GM23338 (cell line): ENCODE results near the gene ADAMTS13. TPM values are rescaled to one million over a fixed set of nuclear protein-coding genes. Genes with fewer than 3 reads are reported as not detected.

Source experiments
- ATAC-seq: fragments of 200-7000 bp; cut with Tn5 transposase; 3 replicates; pipeline ENCODE4 v1.9.1; 2020
- DNase-seq: peaks from one replicate; pipeline ENCODE4 v3.0.0-alpha.2; 2015; ENCODE audit warnings: low spot score
- H2AFZ ChIP-seq: fragments of 200-600 bp; sonication (generic); 2 replicates; pipeline ENCODE4 v1.8.0; 2016; ENCODE audit warnings: antibody characterized with exemption, mild to moderate bottlenecking, moderate library complexity
- H3F3A ChIP-seq: fragments of 200-600 bp; sonication (generic); replicated peaks from 2 replicates; pipeline ENCODE4 v1.8.0; 2017; ENCODE audit warnings: antibody characterized with exemption, mixed run types, low read depth
- H3K27ac ChIP-seq: fragments of 200-600 bp; sonication (generic); 2 replicates; pipeline ENCODE4 v1.6.1; 2016; ENCODE audit warnings: low read depth
- H3K27me3 ChIP-seq: fragments of 200-600 bp; sonication (generic); 2 replicates; pipeline ENCODE4 v1.8.0; 2016; ENCODE audit warnings: mild to moderate bottlenecking, mixed run types, moderate library complexity; ENCODE audit not compliant: insufficient read depth
- H3K36me3 ChIP-seq: fragments of 200-600 bp; sonication (generic); 2 replicates; pipeline ENCODE4 v1.8.0; 2016; ENCODE audit warnings: mild to moderate bottlenecking; ENCODE audit not compliant: insufficient read depth
- H3K4me1 ChIP-seq: fragments of 200-600 bp; sonication (generic); 2 replicates; pipeline ENCODE4 v1.8.0; 2016; ENCODE audit warnings: mild to moderate bottlenecking, moderate library complexity; ENCODE audit not compliant: insufficient read depth
- H3K4me2 ChIP-seq: fragments of 200-600 bp; sonication (generic); 2 replicates; pipeline ENCODE4 v1.7.1; 2017; ENCODE audit warnings: mixed run types
- H3K4me3 ChIP-seq: fragments of 200-600 bp; sonication (generic); 2 replicates; pipeline ENCODE4 v1.6.1; 2016; ENCODE audit warnings: mixed run types
- H3K79me2 ChIP-seq: fragments of 200-600 bp; sonication (generic); replicated peaks from 2 replicates; pipeline ENCODE4 v1.8.0; 2017; ENCODE audit warnings: mild to moderate bottlenecking; ENCODE audit not compliant: insufficient read depth
- H3K9me2 ChIP-seq: fragments of 200-600 bp; sonication (generic); 2 replicates; pipeline ENCODE4 v1.8.0; 2017; ENCODE audit not compliant: insufficient read depth
- H4K20me1 ChIP-seq: fragments of 200-600 bp; sonication (generic); replicated peaks from 2 replicates; pipeline ENCODE4 v1.8.0; 2017; ENCODE audit warnings: mild to moderate bottlenecking; ENCODE audit not compliant: insufficient read depth
- H3K27ac Mint-ChIP-seq: 2 replicates; pipeline ENCODE4 v1.8.0; 2020; ENCODE audit warnings: inconsistent platforms, mild to moderate bottlenecking, moderate library complexity, mixed read lengths
- H3K27me3 Mint-ChIP-seq: 3 replicates; pipeline ENCODE4 v1.8.0; 2022; ENCODE audit warnings: low read depth, mild to moderate bottlenecking, moderate library complexity, mixed read lengths, inconsistent platforms; ENCODE audit not compliant: insufficient read depth, poor library complexity
- H3K36me3 Mint-ChIP-seq: 3 replicates; pipeline ENCODE4 v1.8.0; 2021; ENCODE audit warnings: low read depth, mild to moderate bottlenecking, inconsistent platforms, moderate library complexity, mixed read lengths
- H3K4me1 Mint-ChIP-seq: 3 replicates; pipeline ENCODE4 v1.8.0; 2020; ENCODE audit warnings: mild to moderate bottlenecking, inconsistent platforms, mixed read lengths
- H3K4me3 Mint-ChIP-seq: 3 replicates; pipeline ENCODE4 v1.8.0; 2021; ENCODE audit warnings: moderate library complexity, mild to moderate bottlenecking, inconsistent platforms, mixed read lengths
- H3K9me3 Mint-ChIP-seq: 3 replicates; pipeline ENCODE4 v1.8.0; 2020; ENCODE audit warnings: moderate library complexity, mild to moderate bottlenecking, inconsistent platforms, mixed read lengths
- CREB1 ChIP-seq: fragments of 250-450 bp; sonication (Bioruptor Pico); IDR thresholded peaks from 2 replicates; pipeline ENCODE4 v1.5.0; 2020; ENCODE audit warnings: low read depth, mild to moderate bottlenecking, moderate library complexity
- EZH2 ChIP-seq: fragments of 200-600 bp; sonication (generic); IDR thresholded peaks from one replicate; pipeline ENCODE4 v1.8.0; 2017; ENCODE audit warnings: antibody characterized with exemption, mild to moderate bottlenecking, low read depth; ENCODE audit not compliant: unreplicated experiment
- EZH2phosphoT487 ChIP-seq: fragments of 200-600 bp; sonication (generic); IDR thresholded peaks from one replicate; pipeline ENCODE4 v1.8.1; 2018; ENCODE audit warnings: antibody characterized with exemption; ENCODE audit not compliant: unreplicated experiment
- NANOG ChIP-seq: IDR thresholded peaks from 2 replicates; pipeline ENCODE4 v1.6.1; 2016; ENCODE audit warnings: antibody characterized with exemption, borderline replicate concordance
- POLR2AphosphoS5 ChIP-seq: IDR thresholded peaks from 2 replicates; pipeline ENCODE4 v1.6.1; 2016; ENCODE audit warnings: antibody characterized with exemption, low read depth
- STAT1 ChIP-seq: IDR thresholded peaks from one replicate; pipeline ENCODE4 v1.6.1; 2016; ENCODE audit warnings: antibody characterized with exemption; ENCODE audit not compliant: unreplicated experiment
- ZNF114 ChIP-seq: fragments of 250-450 bp; sonication (Bioruptor Pico); IDR thresholded peaks from 2 replicates; pipeline ENCODE4 v1.5.0; 2020; ENCODE audit warnings: mild to moderate bottlenecking, moderate library complexity
- polyA plus RNA-seq: library from polyadenylated mRNA; unstranded; fragments of >200 nt; fragmentation: Nextera tagmentation; extraction: Ambion mirVana; gene quantifications from 2 replicates; pipeline ENCODE4 v1.2.1, GENCODE V29; 2016
- total RNA-seq: library from RNA; depleted of rRNA; stranded (reverse); fragments of >200 nt; shearing (Covaris generic); gene quantifications from 2 replicates; pipeline ENCODE4 v1.2.3, GENCODE V29; 2014
- TF ChIP-seq, protein P1 (sequence below): IDR thresholded peaks from 2 replicates; pipeline ENCODE4 v1.6.1; 2016; ENCODE audit warnings: antibody characterized with exemption
- TF ChIP-seq, protein P2 (sequence below), 2 experiments: fragments of 200-600 bp in 1 of 2; sonication (generic) in 1 of 2; conservative IDR thresholded peaks; 2 replicates each; pipeline versions ENCODE4 v1.5.1 to v1.6.1; 2016 to 2017; ENCODE audit warnings: antibody characterized with exemption in 2 of 2, low read depth in 2 of 2, mild to moderate bottlenecking in 2 of 2, moderate library complexity in 1 of 2
- TF ChIP-seq, protein P3 (sequence below): fragments of 250-450 bp; sonication (Bioruptor Pico); IDR thresholded peaks from 2 replicates; pipeline ENCODE4 v1.5.0; 2020; ENCODE audit warnings: mild to moderate bottlenecking, moderate library complexity

Gene ADAMTS13
- total and polyA plus RNA-seq, 2 experiments from 2014 or later, result 6.0 TPM

DNA sequence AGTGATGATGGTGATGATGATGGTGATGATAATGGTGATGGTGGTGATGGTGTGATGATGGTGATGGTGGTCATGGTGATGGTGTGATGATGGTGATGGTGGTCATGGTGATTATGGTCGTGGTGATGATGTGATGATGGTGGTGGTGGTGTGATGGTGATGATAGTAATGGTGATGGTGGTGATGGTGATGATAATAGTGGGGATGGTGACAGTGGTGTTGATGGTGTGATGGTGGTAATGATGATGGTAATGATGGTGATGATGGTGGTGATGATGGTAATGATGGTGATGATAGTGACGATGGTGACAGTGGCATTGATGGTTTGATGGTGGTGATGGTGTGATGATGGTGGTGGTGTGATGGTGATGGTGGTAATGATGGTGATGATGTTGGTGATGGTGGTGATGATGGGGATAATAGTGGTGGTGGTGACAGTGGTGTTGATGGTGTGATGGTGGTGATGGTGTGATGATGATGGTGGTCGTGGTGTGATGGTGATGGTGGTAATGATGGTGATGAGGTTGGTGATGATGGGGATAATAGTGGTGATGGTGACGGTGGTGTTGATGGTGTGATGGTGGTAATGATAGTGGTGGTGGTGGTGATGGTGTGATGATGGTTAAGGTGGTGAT is 39.5 kb upstream of the ADAMTS13 start:
- Histone ChIP-seq H3F3A (no peaks in the 10 kb centered on the region), H3K79me2 (no peaks in the 10 kb centered on the region), H3K27me3 (peaks cover 2% of the 10 kb centered on the region; the same call in 1 of the 2 replicates), H3K4me2 (no peak overlapping the region), H3K27ac (no peak overlapping the region), H3K4me3 (no peak overlapping the region), H3K9me2 (peaks cover 11% of the 10 kb centered on the region; the same call in 1 of the 2 replicates), H3K4me1 (no peaks in the 10 kb centered on the region), H4K20me1 (no peaks in the 10 kb centered on the region; the same call in 1 of the 2 replicates), H3K36me3 (no peaks in the 10 kb centered on the region), H2AFZ (no peak overlapping the region)
- peaks cover 6% of the 10 kb centered on the region; the same call in 2 of the 3 replicates for H3K9me3 Mint-ChIP-seq
- H3K27ac Mint-ChIP-seq, result no peak overlapping the region
- DNase-seq (no peak), ATAC-seq (no peak)
- H3K4me3 Mint-ChIP-seq, result no peak overlapping the region
- TF ChIP-seq EZH2 (no peak), ZNF114 (no peak), POLR2AphosphoS5 (no peak), CREB1 (CRISPR knock-in tag) (no peak), STAT1 (no peak), NANOG (no peak)
- TF ChIP-seq, protein P1, sequence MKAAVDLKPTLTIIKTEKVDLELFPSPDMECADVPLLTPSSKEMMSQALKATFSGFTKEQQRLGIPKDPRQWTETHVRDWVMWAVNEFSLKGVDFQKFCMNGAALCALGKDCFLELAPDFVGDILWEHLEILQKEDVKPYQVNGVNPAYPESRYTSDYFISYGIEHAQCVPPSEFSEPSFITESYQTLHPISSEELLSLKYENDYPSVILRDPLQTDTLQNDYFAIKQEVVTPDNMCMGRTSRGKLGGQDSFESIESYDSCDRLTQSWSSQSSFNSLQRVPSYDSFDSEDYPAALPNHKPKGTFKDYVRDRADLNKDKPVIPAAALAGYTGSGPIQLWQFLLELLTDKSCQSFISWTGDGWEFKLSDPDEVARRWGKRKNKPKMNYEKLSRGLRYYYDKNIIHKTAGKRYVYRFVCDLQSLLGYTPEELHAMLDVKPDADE, result no peak
- TF ChIP-seq, protein P2, sequence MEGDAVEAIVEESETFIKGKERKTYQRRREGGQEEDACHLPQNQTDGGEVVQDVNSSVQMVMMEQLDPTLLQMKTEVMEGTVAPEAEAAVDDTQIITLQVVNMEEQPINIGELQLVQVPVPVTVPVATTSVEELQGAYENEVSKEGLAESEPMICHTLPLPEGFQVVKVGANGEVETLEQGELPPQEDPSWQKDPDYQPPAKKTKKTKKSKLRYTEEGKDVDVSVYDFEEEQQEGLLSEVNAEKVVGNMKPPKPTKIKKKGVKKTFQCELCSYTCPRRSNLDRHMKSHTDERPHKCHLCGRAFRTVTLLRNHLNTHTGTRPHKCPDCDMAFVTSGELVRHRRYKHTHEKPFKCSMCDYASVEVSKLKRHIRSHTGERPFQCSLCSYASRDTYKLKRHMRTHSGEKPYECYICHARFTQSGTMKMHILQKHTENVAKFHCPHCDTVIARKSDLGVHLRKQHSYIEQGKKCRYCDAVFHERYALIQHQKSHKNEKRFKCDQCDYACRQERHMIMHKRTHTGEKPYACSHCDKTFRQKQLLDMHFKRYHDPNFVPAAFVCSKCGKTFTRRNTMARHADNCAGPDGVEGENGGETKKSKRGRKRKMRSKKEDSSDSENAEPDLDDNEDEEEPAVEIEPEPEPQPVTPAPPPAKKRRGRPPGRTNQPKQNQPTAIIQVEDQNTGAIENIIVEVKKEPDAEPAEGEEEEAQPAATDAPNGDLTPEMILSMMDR (conservative IDR thresholded peaks at IDR 0.05; ENCODE audit: low read depth in 2 of 2), result no peak
- H3K27me3 Mint-ChIP-seq, result peaks cover 9% of the 10 kb centered on the region
- H3K36me3 Mint-ChIP-seq, result no peaks in the 10 kb centered on the region
- no peaks in the 10 kb centered on the region for H3K4me1 Mint-ChIP-seq

DNA sequence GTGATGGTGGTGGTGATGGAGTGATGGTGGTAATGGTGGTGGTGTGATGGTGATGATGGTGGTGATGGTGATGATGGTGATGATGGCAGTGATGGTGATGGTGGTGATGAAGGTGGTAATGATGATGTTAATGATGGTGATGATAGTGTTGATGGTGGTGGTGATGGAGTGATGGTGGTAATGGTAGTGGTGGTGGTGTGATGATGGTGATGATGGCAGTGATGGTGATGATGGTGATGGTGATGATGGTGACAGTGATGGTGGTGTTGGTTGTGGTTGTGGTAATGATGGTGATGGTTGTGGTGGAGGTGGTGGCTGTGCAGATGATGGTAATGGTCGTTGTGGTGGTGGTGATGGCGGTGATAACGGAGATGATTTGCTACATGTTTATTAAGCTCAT is 38.7 kb upstream of the ADAMTS13 start:
- H2AFZ ChIP-seq, result no peak overlapping the region
- no peak overlapping the region for H3K4me3 ChIP-seq
- no peaks in the 10 kb centered on the region for H4K20me1 ChIP-seq
- H3K27me3 ChIP-seq, result no peaks in the 10 kb centered on the region
- H3K36me3 ChIP-seq, result no peaks in the 10 kb centered on the region
- H3K27ac Mint-ChIP-seq, result no peak overlapping the region
- H3K79me2 ChIP-seq, result no peaks in the 10 kb centered on the region
- no peak for ATAC-seq
- H3K9me3 Mint-ChIP-seq, result no peaks in the 10 kb centered on the region
- H3K4me1 ChIP-seq, result no peaks in the 10 kb centered on the region
- no peaks in the 10 kb centered on the region for H3K4me1 Mint-ChIP-seq
- H3K27me3 Mint-ChIP-seq, result peaks cover 5% of the 10 kb centered on the region
- no peak overlapping the region for H3K4me3 Mint-ChIP-seq
- H3K36me3 Mint-ChIP-seq, result no peaks in the 10 kb centered on the region
- H3K4me2 ChIP-seq, result no peak overlapping the region
- DNase-seq, result no peak
- no peaks in the 10 kb centered on the region for H3F3A ChIP-seq
- no peak overlapping the region for H3K27ac ChIP-seq
- peaks cover 11% of the 10 kb centered on the region; the same call in 1 of the 2 replicates for H3K9me2 ChIP-seq
- no peak for TF ChIP-seq STAT1
- TF ChIP-seq, protein P2 (conservative IDR thresholded peaks at IDR 0.05; ENCODE audit: low read depth in 2 of 2), result no peak
- TF ChIP-seq, protein P3, sequence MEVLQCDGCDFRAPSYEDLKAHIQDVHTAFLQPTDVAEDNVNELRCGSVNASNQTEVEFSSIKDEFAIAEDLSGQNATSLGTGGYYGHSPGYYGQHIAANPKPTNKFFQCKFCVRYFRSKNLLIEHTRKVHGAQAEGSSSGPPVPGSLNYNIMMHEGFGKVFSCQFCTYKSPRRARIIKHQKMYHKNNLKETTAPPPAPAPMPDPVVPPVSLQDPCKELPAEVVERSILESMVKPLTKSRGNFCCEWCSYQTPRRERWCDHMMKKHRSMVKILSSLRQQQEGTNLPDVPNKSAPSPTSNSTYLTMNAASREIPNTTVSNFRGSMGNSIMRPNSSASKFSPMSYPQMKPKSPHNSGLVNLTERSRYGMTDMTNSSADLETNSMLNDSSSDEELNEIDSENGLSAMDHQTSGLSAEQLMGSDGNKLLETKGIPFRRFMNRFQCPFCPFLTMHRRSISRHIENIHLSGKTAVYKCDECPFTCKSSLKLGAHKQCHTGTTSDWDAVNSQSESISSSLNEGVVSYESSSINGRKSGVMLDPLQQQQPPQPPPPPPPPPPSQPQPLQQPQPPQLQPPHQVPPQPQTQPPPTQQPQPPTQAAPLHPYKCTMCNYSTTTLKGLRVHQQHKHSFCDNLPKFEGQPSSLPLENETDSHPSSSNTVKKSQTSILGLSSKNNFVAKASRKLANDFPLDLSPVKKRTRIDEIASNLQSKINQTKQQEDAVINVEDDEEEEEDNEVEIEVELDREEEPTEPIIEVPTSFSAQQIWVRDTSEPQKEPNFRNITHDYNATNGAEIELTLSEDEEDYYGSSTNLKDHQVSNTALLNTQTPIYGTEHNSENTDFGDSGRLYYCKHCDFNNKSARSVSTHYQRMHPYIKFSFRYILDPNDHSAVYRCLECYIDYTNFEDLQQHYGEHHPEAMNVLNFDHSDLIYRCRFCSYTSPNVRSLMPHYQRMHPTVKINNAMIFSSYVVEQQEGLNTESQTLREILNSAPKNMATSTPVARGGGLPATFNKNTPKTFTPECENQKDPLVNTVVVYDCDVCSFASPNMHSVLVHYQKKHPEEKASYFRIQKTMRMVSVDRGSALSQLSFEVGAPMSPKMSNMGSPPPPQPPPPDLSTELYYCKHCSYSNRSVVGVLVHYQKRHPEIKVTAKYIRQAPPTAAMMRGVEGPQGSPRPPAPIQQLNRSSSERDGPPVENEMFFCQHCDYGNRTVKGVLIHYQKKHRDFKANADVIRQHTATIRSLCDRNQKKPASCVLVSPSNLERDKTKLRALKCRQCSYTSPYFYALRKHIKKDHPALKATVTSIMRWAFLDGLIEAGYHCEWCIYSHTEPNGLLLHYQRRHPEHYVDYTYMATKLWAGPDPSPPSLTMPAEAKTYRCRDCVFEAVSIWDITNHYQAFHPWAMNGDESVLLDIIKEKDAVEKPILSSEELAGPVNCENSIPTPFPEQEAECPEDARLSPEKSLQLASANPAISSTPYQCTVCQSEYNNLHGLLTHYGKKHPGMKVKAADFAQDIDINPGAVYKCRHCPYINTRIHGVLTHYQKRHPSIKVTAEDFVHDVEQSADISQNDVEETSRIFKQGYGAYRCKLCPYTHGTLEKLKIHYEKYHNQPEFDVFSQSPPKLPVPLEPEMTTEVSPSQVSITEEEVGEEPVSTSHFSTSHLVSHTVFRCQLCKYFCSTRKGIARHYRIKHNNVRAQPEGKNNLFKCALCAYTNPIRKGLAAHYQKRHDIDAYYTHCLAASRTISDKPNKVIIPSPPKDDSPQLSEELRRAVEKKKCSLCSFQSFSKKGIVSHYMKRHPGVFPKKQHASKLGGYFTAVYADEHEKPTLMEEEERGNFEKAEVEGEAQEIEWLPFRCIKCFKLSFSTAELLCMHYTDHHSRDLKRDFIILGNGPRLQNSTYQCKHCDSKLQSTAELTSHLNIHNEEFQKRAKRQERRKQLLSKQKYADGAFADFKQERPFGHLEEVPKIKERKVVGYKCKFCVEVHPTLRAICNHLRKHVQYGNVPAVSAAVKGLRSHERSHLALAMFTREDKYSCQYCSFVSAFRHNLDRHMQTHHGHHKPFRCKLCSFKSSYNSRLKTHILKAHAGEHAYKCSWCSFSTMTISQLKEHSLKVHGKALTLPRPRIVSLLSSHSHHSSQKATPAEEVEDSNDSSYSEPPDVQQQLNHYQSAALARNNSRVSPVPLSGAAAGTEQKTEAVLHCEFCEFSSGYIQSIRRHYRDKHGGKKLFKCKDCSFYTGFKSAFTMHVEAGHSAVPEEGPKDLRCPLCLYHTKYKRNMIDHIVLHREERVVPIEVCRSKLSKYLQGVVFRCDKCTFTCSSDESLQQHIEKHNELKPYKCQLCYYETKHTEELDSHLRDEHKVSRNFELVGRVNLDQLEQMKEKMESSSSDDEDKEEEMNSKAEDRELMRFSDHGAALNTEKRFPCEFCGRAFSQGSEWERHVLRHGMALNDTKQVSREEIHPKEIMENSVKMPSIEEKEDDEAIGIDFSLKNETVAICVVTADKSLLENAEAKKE, result no peak
- TF ChIP-seq EZH2phosphoT487, result no peak
- no peak for TF ChIP-seq EZH2
- no peak for TF ChIP-seq POLR2AphosphoS5
